Heart left ventricle (tissue), 16 donors: ENCODE results near the gene FAM167B. TPM values are rescaled to one million over a fixed set of nuclear protein-coding genes. Genes with fewer than 3 reads are reported as not detected.
"Not testable (repeated sequence)": the region's sequence is repeated elsewhere in the genome, so short reads cannot be mapped to it uniquely, and the experiment has no call there.

Experiments used
- ATAC-seq, 4 donors: fragments of 200-7000 bp; cut with Tn5 transposase; one replicate each; pipeline ENCODE4 v1.9.1; 2020 to 2022; ENCODE audit warnings: moderate library complexity in 4 of 4, mild to moderate bottlenecking in 3 of 4, moderate number of reproducible peaks in 1 of 4
- DNase-seq, 5 donors: peaks; one replicate each; pipeline ENCODE4 v3.0.0-alpha.2; 2020
- H3K27ac ChIP-seq, 12 donors: fragments of 200-600 bp; sonication (generic) in 4 of 12; one replicate each; pipeline versions ENCODE4 v1.5.0 to v1.8.0; 2016 to 2022; ENCODE audit warnings: mild to moderate bottlenecking in 2 of 12
- H3K27me3 ChIP-seq, 9 donors: fragments of 200-600 bp; sonication (generic) in 2 of 9; one replicate each; pipeline versions ENCODE4 v1.5.1 to v1.8.0; 2016 to 2022; ENCODE audit warnings: mild to moderate bottlenecking in 3 of 9
- H3K36me3 ChIP-seq, 9 donors: fragments of 200-600 bp; sonication (generic) in 2 of 9; one replicate each; pipeline versions ENCODE4 v1.5.0 to v1.8.0; 2018 to 2022; ENCODE audit warnings: mild to moderate bottlenecking in 2 of 9
- H3K4me1 ChIP-seq, 12 donors: fragments of 200-600 bp; sonication (generic) in 4 of 12; one replicate each; pipeline versions ENCODE4 v1.5.0 to v1.8.0; 2016 to 2022; ENCODE audit warnings: mild to moderate bottlenecking in 3 of 12
- H3K4me3 ChIP-seq, 12 donors: fragments of 200-600 bp; sonication (generic) in 4 of 12; one replicate each; pipeline versions ENCODE4 v1.5.0 to v1.8.0; 2017 to 2022; ENCODE audit warnings: mild to moderate bottlenecking in 9 of 12, moderate library complexity in 4 of 12
- H3K9me3 ChIP-seq, 12 donors: fragments of 200-600 bp; sonication (generic) in 4 of 12; one replicate each; pipeline versions ENCODE4 v1.5.0 to v1.8.0; 2016 to 2022; ENCODE audit warnings: mild to moderate bottlenecking in 1 of 12
- POLR2A ChIP-seq, 2 donors: fragments of 450-650 bp; IDR thresholded peaks; one replicate each; pipeline ENCODE4 v1.6.1; 2017; ENCODE audit warnings: antibody characterized with exemption in 2 of 2, mild to moderate bottlenecking in 2 of 2, moderate library complexity in 2 of 2
- WGBS, 4 donors: extraction: QIAGEN DNeasy Blood & Tissue Kit in 2 of 4; methylation state at CpG; one replicate each; pipeline versions ENCODE4 v1.1.5 to v1.1.7; 2013 to 2018; 5-methylcytosine and 5-hydroxymethylcytosine counted together
- intact Hi-C, 10 donors: fragments of 100-400 bp; cut with DNase I; formaldehyde crosslinking; loops; one replicate each; pipeline versions ENCODE4 v1.11.1 to v1.14.2; 2022
- polyA plus RNA-seq, 2 donors: library from polyadenylated mRNA; stranded (reverse); fragments of 200-250 nt; gene quantifications; one replicate each; pipeline ENCODE4 v1.2.3, GENCODE V29; 2013
- total RNA-seq, 9 donors: library from RNA; depleted of rRNA in 2 of 9; stranded (reverse); fragments of >200 nt in 2 of 9; fragmentation: NEBNext Ultra II Directional in 3 of 9; extraction: Animal tissue kit (Norgen Biotek cat#: 25700) in 3 of 9; gene quantifications; one replicate each; pipeline versions ENCODE4 v1.1.0 to v1.2.4, GENCODE V29; 2016 to 2023
- TF ChIP-seq, protein P1 (sequence below), 12 donors: fragments of 200-600 bp; sonication (generic) in 4 of 12; IDR thresholded peaks; one replicate each; pipeline versions ENCODE4 v1.5.0 to v1.8.0; 2018 to 2022; ENCODE audit warnings: antibody characterized with exemption in 12 of 12, mild to moderate bottlenecking in 5 of 12
- donor health status: ischemic (EF 13 %, LVEDD 7.1; RV severe dilation, severe dysfunction).
- donor health status: healthy with polysubstance abuse.
- donor health status: DM: no; HTN: yes; CAD: no.
- donor health status: DM: no; HTN: no; CAD: no.
- donor health status: ischemic (EF 25% LVEDD 6.9; RV normal size, moderate dysfunction).
- donor health status: ischemic (EF 25% LVEDD 5.7; RV mildly dilated, moderate dysfunction).
- donor health status: healthy.
- donor health status: DM: yes; HTN: yes; CAD: no.
- donor health status: ischemic (EF 35%, LVEDD 5.7; RV mildly dilated, moderate dysfunction).
- donor health status: nonischemic (EF 11% LVEDD 7.7; RV severe dilation, severe dysfunction).
- donor health status: DM: yes; HTN: yes; CAD: no.
- donor health status: PGD.
- donor health status: ischemic (EF 29% LVEDD 5.4; RV normal size, mild dysfunction).
- donor health status: nonischemic (EF 23%, LVEDD 6.1; RV moderate dilation, normal function).

The FAM167B gene
- total and polyA plus RNA-seq, 11 donors = 2.0 to 14.1 (median 5.6) TPM

DNA sequence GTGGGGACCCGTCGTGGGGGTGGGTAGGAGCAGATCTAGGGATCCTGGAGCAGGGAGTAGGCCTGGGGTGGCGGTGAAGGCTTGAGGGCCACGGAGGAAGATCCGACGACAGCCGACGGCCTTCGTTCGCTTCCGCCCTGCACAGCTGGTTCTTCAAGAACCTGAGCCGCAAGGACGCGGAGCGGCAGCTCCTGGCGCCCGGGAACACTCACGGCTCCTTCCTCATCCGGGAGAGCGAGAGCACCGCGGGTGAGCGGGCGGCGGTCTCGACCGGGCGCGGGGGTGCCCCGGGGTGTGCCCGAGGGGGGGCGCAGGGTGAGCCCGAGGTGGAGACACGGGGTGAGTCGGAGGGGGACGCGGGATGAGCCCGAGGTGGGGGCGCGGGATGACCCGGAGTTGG lies 28.4 kb downstream of the FAM167B start:
- Histone ChIP-seq H3K4me3 (peak overlapping the region in 5 of 12 donors; percentile 10 to 36 (median 10)), H3K36me3 (peaks cover 0 to 5% (median 0%) of the 10 kb centered on the region in 9 donors), H3K4me1 (peaks cover 0 to 6% (median 0%) of the 10 kb centered on the region in 12 donors), H3K27ac (no peak overlapping the region), H3K27me3 (peaks cover 5 to 39% (median 21%) of the 10 kb centered on the region in 9 donors), H3K9me3 (no peaks in the 10 kb centered on the region)
- intact Hi-C loops = no loop called here
- DNase-seq (peak in 1 of 5 donors; percentile 65), ATAC-seq (peak in 2 of 4 donors; percentile 20 to 40)
- WGBS, 4 donors = 12 to 33% (median 20%) methylated on average over 5 to 41 of the region's 41 CpGs
- TF ChIP-seq, protein P1, sequence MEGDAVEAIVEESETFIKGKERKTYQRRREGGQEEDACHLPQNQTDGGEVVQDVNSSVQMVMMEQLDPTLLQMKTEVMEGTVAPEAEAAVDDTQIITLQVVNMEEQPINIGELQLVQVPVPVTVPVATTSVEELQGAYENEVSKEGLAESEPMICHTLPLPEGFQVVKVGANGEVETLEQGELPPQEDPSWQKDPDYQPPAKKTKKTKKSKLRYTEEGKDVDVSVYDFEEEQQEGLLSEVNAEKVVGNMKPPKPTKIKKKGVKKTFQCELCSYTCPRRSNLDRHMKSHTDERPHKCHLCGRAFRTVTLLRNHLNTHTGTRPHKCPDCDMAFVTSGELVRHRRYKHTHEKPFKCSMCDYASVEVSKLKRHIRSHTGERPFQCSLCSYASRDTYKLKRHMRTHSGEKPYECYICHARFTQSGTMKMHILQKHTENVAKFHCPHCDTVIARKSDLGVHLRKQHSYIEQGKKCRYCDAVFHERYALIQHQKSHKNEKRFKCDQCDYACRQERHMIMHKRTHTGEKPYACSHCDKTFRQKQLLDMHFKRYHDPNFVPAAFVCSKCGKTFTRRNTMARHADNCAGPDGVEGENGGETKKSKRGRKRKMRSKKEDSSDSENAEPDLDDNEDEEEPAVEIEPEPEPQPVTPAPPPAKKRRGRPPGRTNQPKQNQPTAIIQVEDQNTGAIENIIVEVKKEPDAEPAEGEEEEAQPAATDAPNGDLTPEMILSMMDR (IDR thresholded peaks at IDR 0.05) = no peak
- no peak for TF ChIP-seq POLR2A (IDR thresholded peaks at IDR 0.05)

DNA sequence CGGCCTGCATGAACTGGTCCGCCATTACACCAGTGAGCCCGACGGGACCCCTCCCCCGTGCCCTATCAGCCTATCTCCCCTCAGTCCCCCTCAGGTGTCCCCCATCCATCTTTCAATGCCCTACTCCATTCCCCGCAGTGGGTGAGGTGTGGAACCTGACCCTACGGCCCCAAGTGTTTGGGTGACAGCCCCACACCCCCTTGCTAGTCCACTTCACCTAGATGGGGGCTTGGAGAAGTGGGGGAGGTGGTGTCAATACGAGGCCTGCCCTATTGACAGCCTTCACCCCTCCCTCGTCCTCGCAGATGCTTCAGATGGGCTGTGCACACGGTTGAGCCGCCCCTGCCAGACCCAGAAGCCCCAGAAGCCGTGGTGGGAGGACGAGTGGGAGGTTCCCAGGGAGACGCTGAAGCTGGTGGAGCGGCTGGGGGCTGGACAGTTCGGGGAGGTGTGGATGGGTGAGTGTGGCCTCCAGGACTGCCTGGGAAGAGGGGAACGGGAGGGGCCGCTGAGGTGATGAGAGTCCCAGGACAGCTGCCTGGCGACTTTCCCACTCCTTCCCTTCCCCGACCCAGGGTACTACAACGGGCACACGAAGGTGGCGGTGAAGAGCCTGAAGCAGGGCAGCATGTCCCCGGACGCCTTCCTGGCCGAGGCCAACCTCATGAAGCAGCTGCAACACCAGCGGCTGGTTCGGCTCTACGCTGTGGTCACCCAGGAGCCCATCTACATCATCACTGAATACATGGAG lies 29.2 kb downstream of the FAM167B start:
- H3K4me3 ChIP-seq = no peak overlapping the region
- H3K27me3 ChIP-seq = peaks cover 5 to 39% (median 21%) of the 10 kb centered on the region in 9 donors
- DNase-seq = no peak
- H3K4me1 ChIP-seq = peaks cover 0 to 6% (median 0%) of the 10 kb centered on the region in 12 donors
- 70 to 76% (median 72%) methylated on average over 28 to 30 of the region's 30 CpGs for WGBS, 4 donors
- TF ChIP-seq, protein P1 (IDR thresholded peaks at IDR 0.05) = no peak
- no peak for TF ChIP-seq POLR2A (IDR thresholded peaks at IDR 0.05)
- intact Hi-C loops = no loop called here
- H3K9me3 ChIP-seq = no peaks in the 10 kb centered on the region
- no peak overlapping the region for H3K27ac ChIP-seq
- peak in 1 of 4 donors; percentile 21 for ATAC-seq
- peaks cover 0 to 5% (median 0%) of the 10 kb centered on the region in 9 donors for H3K36me3 ChIP-seq

DNA sequence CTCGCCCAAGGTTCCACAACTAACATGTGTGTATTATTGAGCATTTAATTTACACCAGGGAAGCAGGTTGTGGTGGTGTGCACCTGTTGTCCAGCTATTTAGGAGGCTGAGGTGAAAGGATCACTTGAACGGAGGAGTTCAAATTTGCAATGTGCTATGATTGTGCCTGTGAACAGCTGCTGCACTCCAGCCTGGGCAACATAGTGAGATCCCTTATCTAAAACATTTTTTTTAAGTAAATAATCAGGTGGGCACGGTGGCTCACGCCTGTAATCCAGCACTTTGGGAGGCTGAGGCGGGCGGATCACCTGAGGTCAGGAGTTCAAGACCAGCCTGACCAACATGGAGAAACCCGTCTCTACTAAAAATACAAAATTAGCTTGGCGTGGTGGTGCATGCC lies 37.8 kb downstream of the FAM167B start:
- DNase-seq, H3K4me1 ChIP-seq, ATAC-seq, H3K9me3 ChIP-seq, H3K4me3 ChIP-seq, H3K27ac ChIP-seq, intact Hi-C loops, H3K36me3 ChIP-seq, H3K27me3 ChIP-seq: not testable (repeated sequence)
- 90 to 94% (median 93%) methylated on average over 8 of the region's 8 CpGs for WGBS, 4 donors

DNA sequence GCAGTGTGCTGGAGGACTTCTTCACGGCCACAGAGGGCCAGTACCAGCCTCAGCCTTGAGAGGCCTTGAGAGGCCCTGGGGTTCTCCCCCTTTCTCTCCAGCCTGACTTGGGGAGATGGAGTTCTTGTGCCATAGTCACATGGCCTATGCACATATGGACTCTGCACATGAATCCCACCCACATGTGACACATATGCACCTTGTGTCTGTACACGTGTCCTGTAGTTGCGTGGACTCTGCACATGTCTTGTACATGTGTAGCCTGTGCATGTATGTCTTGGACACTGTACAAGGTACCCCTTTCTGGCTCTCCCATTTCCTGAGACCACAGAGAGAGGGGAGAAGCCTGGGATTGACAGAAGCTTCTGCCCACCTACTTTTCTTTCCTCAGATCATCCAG lies 38.6 kb downstream of the FAM167B start:
- TF ChIP-seq POLR2A (IDR thresholded peaks at IDR 0.05) = no peak
- TF ChIP-seq, protein P1 (IDR thresholded peaks at IDR 0.05) = no peak
- Histone ChIP-seq H3K27ac (no peak overlapping the region), H3K9me3 (no peaks in the 10 kb centered on the region), H3K36me3 (no peaks in the 10 kb centered on the region), H3K4me1 (peaks cover 0 to 2% (median 0%) of the 10 kb centered on the region in 12 donors), H3K27me3 (no peaks in the 10 kb centered on the region), H3K4me3 (no peak overlapping the region)
- DNase-seq = no peak
- intact Hi-C loops = no loop called here
- ATAC-seq = no peak
- WGBS, 4 donors = 92 to 100% (median 95%) methylated on average over 2 to 3 of the region's 3 CpGs
